K562 treated with DMSO at 1 percent for 48 hours (cell line): ENCODE data around the gene SPATA1. TPM values are rescaled to one million over a fixed set of nuclear protein-coding genes. Genes with fewer than 3 reads are reported as not detected.

Experiments
- total RNA-seq: library from RNA; unstranded; fragments of 300-600 nt; gene quantifications from 2 replicates; pipeline ENCODE4 v1.2.3, GENCODE V29; 2022; ENCODE audit warnings: low replicate concordance; ENCODE audit errors: extremely low read depth

Gene SPATA1, protein sequence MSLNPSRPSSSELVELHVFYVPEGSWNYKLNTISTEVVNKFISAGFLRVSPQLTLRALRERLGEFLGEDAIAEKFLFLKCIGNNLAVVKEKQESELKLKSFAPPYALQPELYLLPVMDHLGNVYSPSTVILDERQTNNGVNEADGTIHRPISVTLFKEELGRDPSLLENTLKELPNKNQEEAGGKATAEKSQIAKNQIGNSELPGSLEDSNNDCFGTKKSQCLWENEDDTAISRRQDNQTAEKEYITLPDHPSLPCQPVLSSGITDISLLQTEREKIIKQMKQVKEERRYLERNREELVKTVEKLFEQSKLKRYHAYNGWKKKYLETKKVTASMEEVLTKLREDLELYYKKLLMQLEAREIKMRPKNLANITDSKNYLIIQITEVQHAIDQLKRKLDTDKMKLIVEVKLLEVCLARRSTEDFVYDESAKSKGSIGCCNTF
- total RNA-seq: not detected in 2 replicates

DNA sequence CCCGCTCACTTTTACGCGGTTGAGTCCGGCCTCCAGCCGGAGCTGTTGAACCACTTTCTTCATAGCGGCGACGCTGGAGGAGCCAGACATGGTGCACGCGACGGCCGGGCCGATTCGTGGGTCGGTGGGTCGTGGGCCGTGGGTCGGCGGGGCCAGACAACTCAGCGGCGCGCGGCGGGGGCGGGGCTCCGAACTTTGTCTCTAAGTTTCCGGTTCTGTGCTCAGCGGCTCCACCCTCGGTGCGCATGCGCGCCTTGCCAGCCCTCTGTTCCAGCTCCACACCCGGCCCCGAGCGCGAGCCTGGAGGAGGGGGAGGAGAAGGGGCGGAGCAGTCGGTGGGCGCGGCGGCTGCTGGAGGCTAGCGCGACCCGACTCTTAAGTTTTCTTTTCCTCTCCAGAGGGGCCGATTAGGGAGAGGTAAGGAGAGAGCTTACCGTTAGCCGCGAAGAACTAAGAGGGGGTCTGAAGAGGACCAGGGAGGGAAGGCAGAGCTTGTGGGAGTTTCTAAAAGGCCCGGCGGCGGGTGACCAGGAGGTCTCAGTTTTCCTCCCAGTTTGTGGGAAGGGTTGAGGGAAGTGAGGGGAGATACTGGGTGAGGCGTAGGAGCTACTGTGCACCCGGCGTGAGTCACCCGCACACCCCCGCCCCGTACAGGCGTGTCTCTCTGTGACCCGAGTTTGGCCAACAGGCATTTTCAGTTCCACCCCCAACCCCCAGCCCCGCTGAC lies at the start of gene SPATA1, which contains the start of gene GNG5:
SPATA1 (plus strand) TSS at position 385 of the 727 bp plus-strand sequence. CDS start 9,974 bp downstream, outside the sequence.
GNG5 (minus strand) TSS at position 580 of the 727 bp plus-strand sequence; CDS start at position 90, 490 bp downstream.

DNA sequence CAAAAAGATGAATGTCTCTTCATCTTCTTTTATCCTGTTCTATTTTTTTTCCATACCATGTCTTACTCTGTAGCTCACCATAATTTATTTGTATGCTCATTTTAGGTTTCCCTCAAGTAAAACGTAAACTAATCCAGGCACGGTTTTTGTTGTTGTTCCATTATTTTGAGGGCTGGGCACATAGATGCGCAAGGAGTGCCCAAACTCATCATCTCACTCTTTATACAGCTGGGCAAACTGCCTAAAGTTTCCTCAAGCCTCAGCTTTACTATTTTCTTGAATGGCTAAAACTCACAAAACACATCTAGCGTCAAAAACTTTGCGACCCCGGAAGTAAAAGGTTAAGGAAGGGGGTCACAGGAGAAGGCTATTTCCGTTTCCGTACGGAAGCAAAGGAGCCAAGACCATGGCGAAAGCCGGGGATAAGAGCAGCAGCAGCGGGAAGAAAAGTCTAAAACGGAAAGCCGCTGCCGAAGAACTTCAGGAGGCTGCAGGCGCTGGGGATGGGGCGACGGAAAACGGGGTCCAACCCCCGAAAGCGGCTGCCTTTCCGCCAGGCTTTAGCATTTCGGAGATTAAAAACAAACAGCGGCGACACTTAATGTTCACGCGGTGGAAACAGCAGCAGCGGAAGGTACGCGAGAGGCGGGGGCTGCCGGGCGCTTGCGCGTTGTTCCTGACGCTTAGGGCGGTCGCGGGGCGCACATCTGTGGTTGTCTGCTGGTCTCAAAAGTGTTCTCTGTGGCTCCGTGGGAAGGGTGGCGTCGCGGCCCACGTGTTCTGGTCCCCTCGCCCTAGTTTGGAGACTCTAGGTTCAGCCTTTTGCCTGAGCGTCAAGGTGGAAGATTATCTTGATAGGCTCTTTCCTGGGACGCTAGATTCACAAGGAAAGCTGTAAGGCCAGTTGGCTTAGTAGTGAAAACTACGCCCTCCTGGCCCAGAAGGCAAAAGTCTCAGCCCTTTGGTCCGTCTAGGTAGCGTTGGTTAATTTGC lies 27.0 kb upstream of the SPATA1 start, which contains the start of gene RPF1:
RPF1 (plus strand) TSS at position 391 of the 993 bp plus-strand sequence; CDS start at position 407, 16 bp downstream.

DNA sequence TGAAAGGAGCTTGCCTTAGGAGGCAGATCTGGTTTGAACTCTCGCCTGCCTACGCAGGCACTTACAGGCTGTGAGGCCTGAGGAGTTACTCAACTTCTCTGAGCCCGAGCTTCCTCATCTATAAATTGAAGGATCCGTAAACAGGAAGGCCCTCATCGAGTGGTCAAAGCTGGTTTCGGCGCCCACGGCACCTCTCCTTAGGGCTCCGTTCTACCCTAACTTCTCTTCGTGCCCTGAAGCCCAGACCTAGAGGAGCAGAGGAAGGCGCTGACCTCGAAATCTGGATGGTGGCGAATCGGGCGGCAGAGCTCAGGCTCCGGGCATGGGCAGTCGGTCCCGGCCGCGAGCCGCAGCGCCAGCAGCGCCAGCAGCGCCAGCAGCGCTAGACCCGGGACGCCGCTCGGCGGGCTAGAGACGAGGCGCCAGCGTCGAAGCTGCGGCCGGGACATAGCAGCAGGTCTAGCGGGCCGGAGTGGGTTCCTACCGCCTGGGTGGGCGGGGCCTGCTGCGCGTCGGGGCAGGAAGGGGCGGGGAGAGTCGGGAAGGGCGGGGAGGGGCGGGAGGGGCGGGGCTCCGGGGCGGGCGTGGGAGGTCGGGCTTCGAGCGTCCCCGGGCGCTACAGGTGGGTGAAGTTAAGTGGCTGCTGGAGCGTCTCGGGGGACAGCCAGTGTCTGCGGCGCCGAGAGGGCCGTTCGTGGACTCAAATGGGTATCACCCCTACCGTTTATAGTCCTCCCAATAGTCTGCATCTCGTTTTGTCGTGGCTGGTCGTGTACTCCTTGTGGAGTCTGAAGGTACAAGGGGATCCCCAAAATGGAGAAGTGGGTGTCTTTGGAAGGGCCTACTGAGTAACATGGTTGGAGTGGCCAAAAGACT lies 68.0 kb downstream of the SPATA1 start, which contains the start of gene CTBS:
CTBS (minus strand) TSS at position 474 of the 876 bp plus-strand sequence; CDS start at position 449, 25 bp downstream.

Other genes starting within 250 kb of the SPATA1 start
- gene SAMD13, start 204.7 kb upstream of the SPATA1 start, total RNA-seq: not detected in 2 replicates
- not detected in 2 replicates for gene DNASE2B, start 107.9 kb upstream of the SPATA1 start, total RNA-seq
- gene RPF1, start 27.1 kb upstream of the SPATA1 start, total RNA-seq: not detected in 2 replicates
- gene GNG5, start 195 bp downstream of the SPATA1 start, total RNA-seq: not detected in 2 replicates
- not detected in 2 replicates for gene CTBS, start 68.1 kb downstream of the SPATA1 start, total RNA-seq
- not detected in 2 replicates for gene SSX2IP, start 184.1 kb downstream of the SPATA1 start, total RNA-seq